Stomach (tissue), 4 donors: ENCODE measurements around the gene FGFR2.

Experiments
- CTCF ChIP-seq, 7 experiments: fragments of 450-650 bp in 4 of 7; fragments of 200-600 bp in 3 of 7; sonication (generic) in 3 of 7; IDR thresholded peaks; one replicate each; pipeline ENCODE4 v1.5.1; 2016 to 2019; ENCODE audit warnings: antibody characterized with exemption in 7 of 7, control low read depth in 2 of 7, mild to moderate bottlenecking in 1 of 7
- POLR2A ChIP-seq, 4 donors: fragments of 450-650 bp; IDR thresholded peaks; one replicate each; pipeline ENCODE4 v1.6.1; 2016; ENCODE audit warnings: antibody characterized with exemption in 4 of 4, control low read depth in 2 of 4, mild to moderate bottlenecking in 1 of 4, moderate library complexity in 1 of 4
- POLR2AphosphoS5 ChIP-seq, 3 donors: sonication (generic); formaldehyde crosslinking; IDR thresholded peaks; one replicate each; pipeline ENCODE4 v1.6.1; 2016; ENCODE audit warnings: antibody characterized with exemption in 3 of 3

GRCh38 chr10:121647401-121647800, 49.2 kb upstream of the FGFR2 start:
- TF ChIP-seq POLR2A (IDR thresholded peaks at IDR 0.05) (no peak), POLR2AphosphoS5 (IDR thresholded peaks at IDR 0.05) (no peak), CTCF (IDR thresholded peaks at IDR 0.05) (no peak)
